ENCODE measurements around the gene LRTM2.
"Not testable (repeated sequence)": the region's sequence is repeated elsewhere in the genome, so short reads cannot be mapped to it uniquely, and the experiment has no call there.

LRTM2 gene

DNA sequence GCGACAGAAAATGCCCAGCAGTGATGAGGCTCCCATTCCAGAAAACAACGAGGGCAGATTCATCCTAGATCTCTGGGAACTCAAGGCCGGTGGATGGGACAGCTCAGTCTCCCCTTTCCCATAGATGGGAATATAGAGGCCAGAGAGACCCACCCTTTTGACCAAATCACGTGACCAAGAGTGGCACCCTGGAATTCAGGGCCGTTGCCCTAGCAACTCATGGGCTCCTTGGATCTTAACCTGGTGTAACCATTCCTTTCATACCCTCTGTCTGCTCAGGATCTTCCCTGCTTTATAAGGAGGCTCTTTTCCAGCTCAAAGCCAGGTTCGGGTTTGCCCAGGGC lies 8.4 kb upstream of the LRTM2 start:
- H3K4me3 ChIP-seq (replicated peaks; ENCODE audit: low read depth, low read length), result no peak overlapping the region
- TF ChIP-seq, protein P1, sequence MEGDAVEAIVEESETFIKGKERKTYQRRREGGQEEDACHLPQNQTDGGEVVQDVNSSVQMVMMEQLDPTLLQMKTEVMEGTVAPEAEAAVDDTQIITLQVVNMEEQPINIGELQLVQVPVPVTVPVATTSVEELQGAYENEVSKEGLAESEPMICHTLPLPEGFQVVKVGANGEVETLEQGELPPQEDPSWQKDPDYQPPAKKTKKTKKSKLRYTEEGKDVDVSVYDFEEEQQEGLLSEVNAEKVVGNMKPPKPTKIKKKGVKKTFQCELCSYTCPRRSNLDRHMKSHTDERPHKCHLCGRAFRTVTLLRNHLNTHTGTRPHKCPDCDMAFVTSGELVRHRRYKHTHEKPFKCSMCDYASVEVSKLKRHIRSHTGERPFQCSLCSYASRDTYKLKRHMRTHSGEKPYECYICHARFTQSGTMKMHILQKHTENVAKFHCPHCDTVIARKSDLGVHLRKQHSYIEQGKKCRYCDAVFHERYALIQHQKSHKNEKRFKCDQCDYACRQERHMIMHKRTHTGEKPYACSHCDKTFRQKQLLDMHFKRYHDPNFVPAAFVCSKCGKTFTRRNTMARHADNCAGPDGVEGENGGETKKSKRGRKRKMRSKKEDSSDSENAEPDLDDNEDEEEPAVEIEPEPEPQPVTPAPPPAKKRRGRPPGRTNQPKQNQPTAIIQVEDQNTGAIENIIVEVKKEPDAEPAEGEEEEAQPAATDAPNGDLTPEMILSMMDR (IDR thresholded peaks at IDR 0.05; ENCODE audit: low read depth, low read length, missing control alignments), result no peak
- no peak for DNase-seq (ENCODE audit: extremely low read depth, low read depth)

DNA sequence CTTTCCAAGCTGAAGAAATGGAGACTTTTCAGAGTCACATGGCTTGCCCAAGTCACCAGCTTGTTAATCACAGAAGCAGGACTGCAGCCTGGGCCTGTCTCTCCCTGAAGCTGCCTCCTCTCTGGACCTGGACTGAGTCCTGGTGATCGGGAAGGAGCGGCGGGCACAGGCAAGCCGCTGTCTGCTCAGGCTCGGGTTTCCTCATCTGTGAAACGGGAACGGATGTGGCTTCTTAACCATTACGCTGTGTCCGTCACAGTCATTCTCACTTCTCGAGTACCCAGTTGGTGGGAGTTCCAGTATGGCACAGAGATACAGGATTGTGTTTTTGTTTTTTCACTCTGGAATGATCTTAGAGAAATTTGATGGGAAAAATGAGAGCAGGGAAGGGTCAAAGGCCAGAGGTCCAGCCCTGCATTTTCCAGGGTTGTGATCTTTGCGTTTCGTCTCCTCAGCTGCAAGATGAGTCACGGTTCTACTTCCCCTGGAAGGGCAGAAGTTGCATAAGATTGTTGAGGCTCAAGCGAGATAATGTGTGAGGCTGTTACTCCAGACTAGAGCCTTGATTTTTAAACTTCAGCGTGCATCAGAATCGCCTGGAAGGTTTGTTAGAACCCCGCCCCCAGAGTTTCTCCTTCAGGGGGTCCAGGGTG lies 7.6 kb upstream of the LRTM2 start:
- TF ChIP-seq, protein P1 (IDR thresholded peaks at IDR 0.05; ENCODE audit: low read depth, low read length, missing control alignments), result no peak
- no peak for DNase-seq (ENCODE audit: extremely low read depth, low read depth)
- no peak overlapping the region for H3K4me3 ChIP-seq (replicated peaks; ENCODE audit: low read depth, low read length)

DNA sequence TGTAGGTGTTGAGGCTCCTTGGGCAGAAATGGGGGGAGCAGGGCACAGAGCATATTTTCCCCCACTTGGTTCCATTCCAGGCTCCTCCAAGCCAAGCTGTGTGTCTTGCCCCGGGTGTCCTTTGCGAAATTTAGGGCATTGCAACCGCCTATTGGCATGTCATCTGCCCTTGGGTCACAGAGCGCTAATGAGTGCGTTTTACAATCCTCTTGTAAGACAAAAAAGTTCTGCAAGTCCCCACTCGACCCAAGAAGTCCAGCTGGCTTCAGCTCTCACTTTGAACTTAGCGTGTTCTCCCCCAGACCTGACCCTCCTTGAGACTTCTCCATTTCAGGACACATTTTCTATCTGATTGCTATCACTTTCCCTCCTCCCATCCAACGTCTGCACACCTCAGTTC lies 6.1 kb upstream of the LRTM2 start:
- no peak for DNase-seq (ENCODE audit: extremely low read depth, low read depth)
- TF ChIP-seq, protein P1 (IDR thresholded peaks at IDR 0.05; ENCODE audit: low read depth, low read length, missing control alignments), result no peak
- no peak overlapping the region for H3K4me3 ChIP-seq (replicated peaks; ENCODE audit: low read depth, low read length)

DNA sequence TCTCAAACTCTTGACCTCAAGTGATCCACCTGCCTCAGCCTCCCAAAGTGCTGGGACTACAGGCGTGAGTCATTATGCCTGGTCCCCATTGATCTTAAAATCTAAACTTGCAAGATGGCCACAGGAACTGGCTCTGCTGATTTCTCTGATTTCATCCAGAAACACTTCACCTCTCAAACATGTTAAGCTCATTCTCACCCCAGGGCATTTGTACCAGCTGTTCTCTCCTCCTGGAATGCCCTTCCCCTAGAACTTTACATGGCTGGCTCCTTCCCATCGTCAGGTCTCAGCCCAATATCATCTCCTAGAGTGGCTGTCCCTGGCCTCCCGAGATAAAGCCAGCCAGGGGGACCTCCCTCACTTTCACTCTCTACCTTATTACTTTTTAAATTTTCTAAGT lies 5.3 kb upstream of the LRTM2 start:
- no peak overlapping the region for H3K4me3 ChIP-seq (replicated peaks; ENCODE audit: low read depth, low read length)
- TF ChIP-seq, protein P1 (IDR thresholded peaks at IDR 0.05; ENCODE audit: low read depth, low read length, missing control alignments), result no peak
- no peak for DNase-seq (ENCODE audit: extremely low read depth, low read depth)

DNA sequence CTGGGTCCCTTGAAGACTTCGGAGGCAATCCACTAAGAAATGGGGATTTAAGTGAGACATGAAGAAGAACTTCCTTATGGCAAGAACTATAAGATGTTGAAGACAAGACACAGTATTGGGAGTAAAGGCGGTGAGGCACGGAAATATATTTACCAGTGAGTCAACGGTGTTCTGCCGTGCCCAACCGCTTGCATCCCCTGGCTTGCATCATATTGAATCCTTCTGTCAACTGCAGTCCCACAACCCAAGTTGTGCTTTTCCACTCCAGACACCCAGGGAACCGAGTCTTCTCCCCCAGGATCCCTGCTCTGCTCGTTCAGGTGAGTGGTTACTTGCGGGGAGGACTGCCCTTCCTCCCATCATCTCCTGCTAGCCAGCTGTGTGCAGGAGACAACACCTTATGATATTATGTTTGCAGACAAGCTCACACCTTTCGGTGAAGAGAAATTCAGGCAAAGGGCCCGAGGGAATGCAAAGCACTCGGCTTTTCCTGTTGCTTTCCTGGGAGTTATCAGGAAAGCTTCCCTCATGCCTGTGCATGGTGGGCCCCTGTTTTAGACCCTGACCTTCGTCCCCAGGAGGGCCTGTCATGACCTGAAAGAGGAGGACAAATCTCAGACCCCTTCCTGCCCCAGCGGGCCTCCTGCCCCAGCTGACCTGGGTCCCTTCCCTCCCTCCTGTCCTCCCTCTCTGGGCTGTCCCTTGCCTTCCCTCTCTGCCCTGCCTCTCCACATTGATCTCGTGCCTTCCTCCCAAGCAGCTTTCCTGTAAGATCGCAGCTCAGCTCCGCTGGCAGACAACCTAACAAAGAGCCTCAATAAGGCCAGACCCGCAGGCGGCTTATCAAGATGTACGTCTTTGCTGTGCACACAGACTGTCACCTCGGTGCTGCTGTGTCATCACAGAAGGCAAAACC lies 4.3 kb upstream of the LRTM2 start:
- TF ChIP-seq, protein P1 (IDR thresholded peaks at IDR 0.05; ENCODE audit: low read depth, low read length, missing control alignments), result no peak
- no peak for DNase-seq (ENCODE audit: extremely low read depth, low read depth)
- no peak overlapping the region for H3K4me3 ChIP-seq (replicated peaks; ENCODE audit: low read depth, low read length)

DNA sequence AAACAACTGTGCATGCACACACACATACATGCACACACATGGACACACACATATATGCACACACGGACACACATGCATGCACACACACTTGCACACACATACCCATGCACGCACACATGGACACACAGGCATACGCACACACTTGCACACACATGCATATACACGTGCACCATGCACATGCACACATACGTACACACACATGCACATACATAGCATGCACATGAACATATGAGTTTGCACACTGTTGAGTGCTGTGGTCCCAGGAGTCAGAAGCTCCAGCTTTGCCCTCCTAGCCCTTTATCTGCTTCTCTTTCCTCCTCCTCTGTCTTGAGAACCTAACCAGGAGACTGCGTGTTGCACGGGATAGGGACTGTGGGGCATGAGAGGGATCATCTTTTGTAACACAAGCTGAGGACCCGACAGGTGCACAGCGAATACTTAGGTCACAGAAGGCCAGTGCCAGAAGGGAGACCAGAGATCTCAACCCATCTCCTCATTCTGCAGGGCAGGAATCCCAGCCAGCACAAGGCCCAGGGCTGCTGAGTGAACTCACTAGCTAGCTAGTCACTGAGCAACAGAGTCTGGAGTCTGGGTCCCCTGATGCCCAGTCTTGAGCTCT lies 3.5 kb upstream of the LRTM2 start:
- H3K4me3 ChIP-seq (replicated peaks; ENCODE audit: low read depth, low read length), result no peak overlapping the region
- DNase-seq (ENCODE audit: extremely low read depth, low read depth), result no peak
- TF ChIP-seq, protein P1 (IDR thresholded peaks at IDR 0.05; ENCODE audit: low read depth, low read length, missing control alignments), result no peak

DNA sequence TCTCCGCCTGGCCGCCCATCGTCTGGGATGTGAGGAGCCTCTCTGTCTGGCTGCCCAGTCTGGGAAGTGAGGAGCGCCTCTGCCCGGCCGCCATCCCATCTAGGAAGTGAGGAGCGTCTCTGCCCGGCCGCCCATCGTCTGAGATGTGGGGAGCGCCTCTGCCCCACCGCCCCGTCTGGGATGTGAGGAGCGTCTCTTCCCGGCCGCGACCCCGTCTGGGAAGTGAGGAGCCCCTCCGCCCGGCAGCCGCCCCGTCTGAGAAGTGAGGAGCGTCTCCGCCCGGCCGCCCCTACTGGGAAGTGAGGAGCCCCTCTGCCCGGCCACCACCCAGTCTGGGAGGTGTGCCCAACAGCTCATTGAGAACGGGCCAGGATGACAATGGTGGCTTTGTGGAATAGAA lies 2.4 kb upstream of the LRTM2 start:
- not testable (repeated sequence) for H3K4me3 ChIP-seq (replicated peaks; ENCODE audit: low read depth, low read length); DNase-seq (ENCODE audit: extremely low read depth, low read depth)
